ENCODE results near the gene GZF1.
"Not testable (repeated sequence)": the region's sequence is repeated elsewhere in the genome, so short reads cannot be mapped to it uniquely, and the experiment has no call there.

GZF1 gene

GRCh38 chr20:23347791-23348190, 14.2 kb upstream of the GZF1 start:
- no peak for DNase-seq

- DNase-seq: not testable (repeated sequence)
Observed at GRCh38 chr20:23348510-23348909, 13.5 kb upstream of the GZF1 start.

GRCh38 chr20:23349338-23350195, 12.4 kb upstream of the GZF1 start:
- peak; percentile 83 to 87 for DNase-seq

- peak; percentile 96 to 98 for DNase-seq
Observed at GRCh38 chr20:23350196-23350903, 11.6 kb upstream of the GZF1 start, which contains the start of gene NXT1. Gene NXT1, plus strand, starts transcription at chr20:23350791. Its CDS starts 3,251 bp downstream, at chr20:23354042.

- peak; percentile 67 to 80 for DNase-seq
Observed at GRCh38 chr20:23350904-23351838, 10.8 kb upstream of the GZF1 start.

- no peak for DNase-seq
Observed at GRCh38 chr20:23356203-23356602, 5.8 kb upstream of the GZF1 start.

GRCh38 chr20:23357767-23358562, 4.0 kb upstream of the GZF1 start:
- peak; percentile 100 for DNase-seq

- no peak for DNase-seq
Observed at GRCh38 chr20:23358563-23358906, 3.4 kb upstream of the GZF1 start.

- DNase-seq: no peak
Observed at GRCh38 chr20:23358923-23359593, 2.9 kb upstream of the GZF1 start.

- DNase-seq: no peak
Observed at GRCh38 chr20:23360531-23360930, 1.5 kb upstream of the GZF1 start.

- DNase-seq: no peak
Observed at GRCh38 chr20:23361119-23361475, 885 bp upstream of the GZF1 start.

GRCh38 chr20:23362392-23363256, 642 bp downstream of the GZF1 start:
- peak; percentile 52 to 53 for DNase-seq

- DNase-seq: no peak
Observed at GRCh38 chr20:23363257-23363649, 1.3 kb downstream of the GZF1 start.

GRCh38 chr20:23365390-23366165, 3.6 kb downstream of the GZF1 start:
- no peak for DNase-seq

GRCh38 chr20:23366384-23366783, 4.4 kb downstream of the GZF1 start:
- DNase-seq: peak in 1 of 2 donors; percentile 42

GRCh38 chr20:23367770-23368169, 5.8 kb downstream of the GZF1 start:
- no peak for DNase-seq

- no peak for DNase-seq
Observed at GRCh38 chr20:23368316-23369071, 6.5 kb downstream of the GZF1 start.

- no peak for DNase-seq
Observed at GRCh38 chr20:23369072-23369823, 7.3 kb downstream of the GZF1 start.
